Stromal cell of bone marrow (primary cell): ENCODE measurements around the gene DCLK1.

Experiments used
- DNase-seq: peaks from one replicate; pipeline ENCODE4 v3.0.0-alpha.2; 2012; ENCODE audit warnings: low read depth

Gene DCLK1

GRCh38 chr13:35747594-35747993 is 383.6 kb downstream of the DCLK1 start:
- DNase-seq, result no peak

- no peak for DNase-seq
These were observed 386.5 kb downstream of the DCLK1 start for GRCh38 chr13:35744566-35745178.

GRCh38 chr13:35744144-35744543 is 387.0 kb downstream of the DCLK1 start:
- DNase-seq, result no peak

- no peak for DNase-seq
These were observed 388.0 kb downstream of the DCLK1 start for GRCh38 chr13:35743165-35743564.

- no peak for DNase-seq
These were observed 389.5 kb downstream of the DCLK1 start for GRCh38 chr13:35741657-35742056.

GRCh38 chr13:35736876-35737275 is 394.3 kb downstream of the DCLK1 start:
- DNase-seq, result no peak

GRCh38 chr13:35733827-35734226 is 397.4 kb downstream of the DCLK1 start:
- DNase-seq, result no peak

- DNase-seq, result no peak
These were observed 398.6 kb downstream of the DCLK1 start for GRCh38 chr13:35732565-35732964.

GRCh38 chr13:35731471-35731870 is 399.7 kb downstream of the DCLK1 start:
- no peak for DNase-seq

- no peak for DNase-seq
These were observed 401.1 kb downstream of the DCLK1 start for GRCh38 chr13:35729926-35730627.

GRCh38 chr13:35727881-35728280 is 403.3 kb downstream of the DCLK1 start:
- DNase-seq, result no peak

- no peak for DNase-seq
These were observed 406.7 kb downstream of the DCLK1 start for GRCh38 chr13:35724446-35724845.

GRCh38 chr13:35723821-35724220 is 407.4 kb downstream of the DCLK1 start:
- DNase-seq, result no peak

- no peak for DNase-seq
These were observed 408.1 kb downstream of the DCLK1 start for GRCh38 chr13:35723053-35723461.

GRCh38 chr13:35722458-35723052 is 408.6 kb downstream of the DCLK1 start:
- no peak for DNase-seq

GRCh38 chr13:35720690-35721554 is 410.3 kb downstream of the DCLK1 start:
- DNase-seq, result no peak

GRCh38 chr13:35720290-35720689 is 410.9 kb downstream of the DCLK1 start:
- no peak for DNase-seq
